Jurkat, Clone E6-1 (cell line): ENCODE results near the gene SNRPD2. TPM values are rescaled to one million over a fixed set of nuclear protein-coding genes. Genes with fewer than 3 reads are reported as not detected.
"Not testable (repeated sequence)": the region's sequence is repeated elsewhere in the genome, so short reads cannot be mapped to it uniquely, and the experiment has no call there.

Experiments
- DNase-seq: peaks from one replicate; pipeline ENCODE4 v3.0.0-alpha.2; 2011; ENCODE audit warnings: low read depth, low spot score
- H3K4me3 ChIP-seq: 2 replicates; pipeline ENCODE4 v1.5.1; 2011; ENCODE audit warnings: mild to moderate bottlenecking, low read length, control low read depth, moderate library complexity
- polyA plus RNA-seq: library from polyadenylated mRNA; unstranded; fragments of >200 nt; gene quantifications from one replicate; pipeline ENCODE4 v1.2.1, GENCODE V29; 2012; ENCODE audit warnings: missing spikeins; ENCODE audit not compliant: insufficient read length, insufficient read depth

The SNRPD2 gene
- 1,119 TPM for polyA plus RNA-seq

DNA sequence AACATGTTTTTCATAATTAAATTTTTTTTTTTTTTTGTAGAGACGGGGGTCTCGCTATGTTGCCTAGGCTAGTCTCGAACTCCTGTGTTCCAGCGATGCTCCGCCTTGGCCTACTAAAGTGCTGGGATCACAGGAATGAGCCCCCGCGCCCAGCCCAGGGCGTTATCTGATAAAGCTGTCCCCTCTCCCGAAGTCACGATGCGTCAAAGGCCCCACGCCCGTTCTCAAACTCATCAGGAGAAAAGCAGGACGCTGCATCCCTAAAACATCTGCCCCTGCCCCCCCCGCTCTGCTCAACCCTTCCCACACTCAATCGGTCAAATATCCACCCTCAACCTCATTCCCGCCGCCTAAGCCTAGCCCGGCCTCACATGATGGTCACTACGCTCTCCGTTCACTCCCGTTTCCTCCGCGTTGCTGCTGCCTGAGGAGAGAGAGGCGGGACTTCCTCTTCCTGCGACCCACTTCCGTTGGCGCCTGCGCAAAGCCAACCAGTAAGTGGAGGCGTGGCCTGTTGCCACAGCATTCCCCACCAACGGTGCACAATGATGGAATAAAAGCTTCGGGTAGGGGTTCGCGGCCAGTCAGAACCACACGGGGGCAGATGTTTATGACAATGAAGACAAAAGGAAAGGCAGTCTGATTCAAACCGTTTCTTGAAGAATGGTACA is at the start of gene SNRPD2:
SNRPD2 (minus strand) TSS at position 438 of the 671 bp plus-strand sequence; CDS start at position 373, 65 bp downstream.
- H3K4me3 ChIP-seq = peak within 1 kb of the TSS; percentile 97
- peak; percentile 87 for DNase-seq

DNA sequence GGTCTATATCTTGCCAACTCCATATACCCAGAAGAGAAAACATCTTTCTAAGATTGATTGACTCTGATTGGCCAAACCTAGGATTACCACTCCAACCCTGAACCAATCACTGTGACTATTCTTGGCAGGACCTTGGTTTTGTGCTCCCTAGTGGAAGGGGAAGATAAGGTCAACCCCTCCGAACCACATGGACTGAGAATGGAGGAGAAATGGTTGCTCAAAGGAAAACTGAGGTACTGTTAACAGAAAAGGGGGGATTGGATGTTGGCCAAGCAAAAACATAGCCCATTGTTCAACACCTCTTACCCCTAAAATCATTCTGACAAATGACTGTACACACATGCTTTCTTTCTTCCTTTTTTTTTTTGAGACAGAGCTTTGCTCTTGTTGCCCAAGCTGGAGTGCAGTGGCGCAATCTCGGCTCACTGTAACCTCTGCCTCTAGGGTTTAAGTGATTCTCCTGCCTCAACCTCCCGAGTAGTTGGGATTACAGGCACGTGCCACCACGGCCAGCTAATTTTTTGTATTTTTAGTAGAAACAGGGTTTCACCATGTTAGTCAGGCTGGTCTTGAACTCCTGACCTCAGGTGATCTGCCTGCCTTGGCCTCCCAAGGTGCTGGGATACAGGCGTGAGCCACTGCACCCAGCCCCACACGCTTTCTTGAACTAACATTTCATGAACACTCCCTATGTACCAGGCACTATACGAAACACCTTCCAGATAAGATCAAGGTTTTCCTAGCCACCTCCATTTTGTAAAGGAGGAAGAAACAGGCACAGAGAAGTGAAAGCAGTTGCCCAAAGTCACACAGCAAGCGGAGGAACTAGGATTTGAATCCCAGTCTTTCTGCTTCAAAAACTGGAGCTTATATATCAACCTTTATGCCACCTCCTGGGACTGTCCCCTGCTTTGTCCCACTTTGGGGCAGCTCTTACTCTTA is 48.0 kb upstream of the SNRPD2 start:
- no peak for DNase-seq
- no peak overlapping the region for H3K4me3 ChIP-seq

DNA sequence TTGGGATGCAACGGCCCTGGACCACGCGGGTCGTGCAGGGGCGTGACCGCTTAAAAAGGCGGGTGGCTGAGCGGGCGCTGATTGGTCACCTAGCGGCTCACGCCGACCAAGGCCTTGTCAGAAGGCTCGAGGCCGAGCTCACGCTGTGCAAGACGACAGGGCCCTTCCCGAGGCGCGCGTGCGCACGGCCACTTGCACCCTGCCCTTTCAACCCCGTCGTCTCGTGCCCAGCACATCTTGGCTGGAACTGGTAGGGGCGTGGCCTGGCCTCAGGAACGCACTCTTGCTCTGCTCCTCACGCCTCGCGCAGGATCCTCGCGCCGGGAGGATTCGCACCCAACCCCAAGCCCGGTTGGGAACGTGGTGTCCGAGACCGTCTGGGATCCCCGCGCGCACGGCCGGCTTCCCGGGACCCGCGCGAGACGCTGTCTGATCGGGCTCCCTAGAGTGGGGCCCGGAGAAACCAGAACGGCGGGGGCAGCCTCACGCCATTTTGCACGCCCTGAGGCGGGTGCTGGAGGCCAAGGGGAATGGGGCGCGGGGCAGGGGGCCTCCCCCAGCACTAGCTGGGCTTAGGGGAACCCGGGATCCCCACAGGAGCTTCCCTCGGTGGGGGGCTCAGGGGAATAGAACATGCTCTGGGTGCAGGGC is 41.5 kb upstream of the SNRPD2 start, which contains the start of gene MEIOSIN:
MEIOSIN (plus strand) TSS at position 280 of the 651 bp plus-strand sequence. CDS start 1,938 bp downstream, outside the sequence.
- no peak for DNase-seq
- H3K4me3 ChIP-seq = no peak within 1 kb of the TSS

DNA sequence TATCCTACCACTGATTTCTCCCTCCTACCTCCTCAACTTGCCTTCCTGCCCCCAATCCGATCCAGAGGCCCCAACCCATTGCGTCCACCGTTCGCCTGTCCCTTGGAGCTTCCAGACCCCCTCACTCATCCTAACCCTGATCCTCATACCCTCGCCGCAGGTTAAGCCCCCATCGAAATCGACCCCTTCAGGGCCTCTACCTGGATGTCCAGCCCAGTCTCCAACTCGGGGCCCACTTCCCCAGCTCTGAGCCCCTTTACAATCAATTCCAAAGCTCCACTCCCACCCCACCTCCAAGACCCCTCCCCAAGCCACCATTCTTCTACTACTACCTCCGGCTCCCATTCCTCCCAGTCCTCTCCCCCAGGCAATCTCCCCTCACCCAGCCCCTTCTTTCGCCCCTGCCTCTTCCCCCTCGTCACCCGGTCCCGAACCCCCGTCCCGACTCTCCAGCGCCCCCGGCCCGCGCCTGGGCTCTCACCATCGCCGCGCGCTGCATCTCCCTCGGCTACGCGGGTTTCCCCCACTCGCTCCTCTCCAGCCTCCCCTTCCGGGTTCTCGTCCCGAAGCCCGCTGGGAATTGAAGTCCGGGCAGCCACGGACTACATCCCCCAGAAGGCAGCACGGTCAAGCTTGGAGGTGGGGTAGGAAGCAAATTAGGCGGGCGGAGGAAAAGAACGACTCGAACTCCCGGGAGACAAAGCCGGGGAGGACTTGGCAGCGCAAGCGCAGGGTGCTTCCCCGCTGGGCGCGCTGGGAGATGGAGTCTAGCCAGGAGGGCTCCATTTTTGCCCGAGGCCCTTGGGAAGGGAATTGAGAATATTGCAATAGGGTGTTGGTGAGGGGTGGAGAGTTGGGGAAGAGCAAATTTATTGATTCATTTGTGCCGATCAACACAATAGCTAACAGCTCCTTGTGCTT is 38.9 kb upstream of the SNRPD2 start, which contains the start of gene FBXO46:
FBXO46 (minus strand) TSS at position 529 of the 921 bp plus-strand sequence. CDS start 17,401 bp downstream, outside the sequence.
- DNase-seq = peak; percentile 97
- H3K4me3 ChIP-seq = peak within 1 kb of the TSS; percentile 92

- no peak for DNase-seq
- peak overlapping the region; percentile 92 for H3K4me3 ChIP-seq
Measured at GRCh38 chr19:45729800-45730290, 38.1 kb upstream of the SNRPD2 start.

- DNase-seq, H3K4me3 ChIP-seq: not testable (repeated sequence)
Measured at GRCh38 chr19:45728683-45729082, 36.9 kb upstream of the SNRPD2 start.

GRCh38 chr19:45720065-45720464 is 28.3 kb upstream of the SNRPD2 start:
- H3K4me3 ChIP-seq, DNase-seq: not testable (repeated sequence)

DNA sequence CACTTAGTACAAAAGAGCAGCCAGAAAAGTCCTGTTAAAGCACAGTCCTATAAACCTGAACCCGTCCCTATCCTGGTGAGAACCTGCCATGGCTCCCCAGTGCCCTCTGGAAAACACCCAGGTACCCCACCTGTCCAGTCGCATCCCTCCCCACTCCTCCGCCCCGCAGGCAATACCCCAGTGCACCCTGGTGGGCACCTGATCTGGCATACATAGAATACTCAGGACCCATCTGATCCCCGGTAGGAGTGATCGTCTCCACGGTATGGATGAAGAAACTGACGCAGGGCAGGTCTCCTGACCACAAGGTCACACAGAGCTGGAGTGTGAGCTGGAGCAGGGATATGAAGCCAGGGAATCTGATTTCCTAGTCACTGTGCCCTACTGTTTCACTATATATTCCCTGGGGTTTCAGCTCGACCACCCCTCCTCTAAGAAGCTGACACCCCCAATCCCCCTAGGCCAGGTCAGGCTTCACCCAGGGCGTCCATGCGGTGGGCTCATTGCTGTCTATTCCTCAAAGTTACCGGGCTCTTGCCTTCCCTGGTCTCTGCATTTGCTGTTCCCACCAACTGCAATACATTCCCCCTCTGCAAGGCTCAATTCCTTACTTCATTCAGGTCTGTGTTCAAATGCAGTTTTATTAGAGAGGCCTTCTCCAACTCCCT is 26.4 kb upstream of the SNRPD2 start:
- peak overlapping the region; percentile 68 for H3K4me3 ChIP-seq
- DNase-seq = no peak

DNA sequence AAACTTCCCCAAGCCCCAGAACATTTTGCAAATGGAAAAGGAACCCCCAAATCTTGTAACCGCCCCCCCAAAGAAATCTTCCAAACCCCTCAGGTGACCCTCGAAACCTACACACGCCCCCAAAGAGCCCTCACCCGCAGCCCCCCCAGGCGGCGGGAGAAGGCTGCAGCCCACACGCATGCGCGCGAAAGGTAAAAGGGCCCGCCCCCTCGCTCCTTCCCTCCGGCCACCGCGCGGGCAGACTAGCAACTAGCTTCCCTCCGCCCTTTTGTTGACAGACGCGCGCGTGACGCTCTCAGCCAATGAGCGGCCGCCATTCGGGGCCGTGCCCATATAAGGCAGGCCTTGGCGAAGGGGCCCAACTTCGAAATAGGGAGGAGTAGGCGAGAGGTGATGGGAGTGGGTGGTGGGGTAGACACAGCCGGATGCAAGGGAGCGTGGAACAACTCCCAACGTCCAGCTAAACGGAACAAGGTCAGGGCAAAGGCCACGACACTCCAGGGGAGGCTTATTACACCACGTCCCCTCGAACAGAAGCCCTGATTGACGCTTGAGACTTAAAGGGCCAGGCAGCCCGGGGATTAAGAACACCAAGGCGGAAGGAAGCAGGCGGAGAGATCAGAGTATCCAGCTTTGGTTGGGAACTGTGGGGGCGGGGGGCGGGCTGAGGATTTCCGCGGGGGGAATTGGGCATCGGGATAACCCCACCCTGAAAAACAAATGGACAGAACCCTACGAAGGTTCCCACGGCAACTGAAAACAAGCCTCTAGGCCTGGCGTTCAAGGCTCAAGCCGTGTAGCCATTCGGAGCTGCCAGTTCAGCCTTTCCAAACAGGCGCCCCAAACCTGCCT is 25.6 kb upstream of the SNRPD2 start:
- peak overlapping the region; percentile 77 for H3K4me3 ChIP-seq

GRCh38 chr19:45716359-45717130 is 24.8 kb upstream of the SNRPD2 start:
- peak overlapping the region; percentile 77 for H3K4me3 ChIP-seq
- DNase-seq = no peak

More for the DNA sequence above, 25.6 kb upstream of the SNRPD2 start:
- DNase-seq = peak; percentile 99

DNA sequence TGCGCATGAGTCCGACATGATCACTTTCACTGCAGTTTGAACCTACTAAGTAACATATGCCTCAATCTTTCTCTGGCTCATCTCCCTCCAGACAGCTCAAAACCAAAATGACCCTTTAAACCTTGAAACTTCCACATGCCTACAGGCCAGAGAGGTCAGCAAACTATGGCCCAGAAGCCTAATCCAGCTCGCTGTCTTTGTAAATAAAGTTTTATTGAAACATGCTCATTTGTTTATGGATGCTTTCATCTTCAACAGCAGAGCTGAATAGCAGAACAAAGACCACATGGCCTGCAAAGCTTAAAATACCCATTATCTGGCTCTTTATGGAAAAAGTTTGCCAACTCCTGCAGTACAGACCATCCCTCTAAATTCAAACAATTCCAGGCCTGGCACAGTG is 23.4 kb upstream of the SNRPD2 start:
- no peak overlapping the region for H3K4me3 ChIP-seq
- DNase-seq = no peak

DNA sequence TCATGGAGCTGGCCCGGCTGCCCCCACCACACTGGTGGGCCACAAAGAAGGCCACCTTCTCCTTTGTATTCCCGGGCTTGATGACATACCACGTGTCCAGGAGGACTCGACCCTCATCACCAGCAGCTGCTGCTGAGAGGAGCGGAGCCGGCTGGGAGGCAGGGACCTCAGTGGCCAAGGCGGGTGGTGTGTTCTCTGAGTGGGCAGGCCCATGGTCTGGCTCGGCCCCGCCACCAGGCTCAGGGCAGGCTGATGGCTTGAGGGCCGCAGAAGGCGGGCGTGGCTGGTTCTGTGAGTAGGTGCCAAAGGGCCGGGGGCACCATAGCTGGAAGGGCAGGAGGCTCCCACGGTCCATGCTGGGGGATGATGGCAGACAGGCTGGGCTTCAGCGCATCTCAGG is 21.4 kb upstream of the SNRPD2 start:
- H3K4me3 ChIP-seq = no peak overlapping the region
- no peak for DNase-seq

GRCh38 chr19:45712699-45713067 is 20.9 kb upstream of the SNRPD2 start:
- no peak overlapping the region for H3K4me3 ChIP-seq
- DNase-seq = no peak

GRCh38 chr19:45711851-45712698 is 20.3 kb upstream of the SNRPD2 start:
- no peak overlapping the region for H3K4me3 ChIP-seq
- no peak for DNase-seq
